DND-41 (cell line): ENCODE data around the gene BCL7C.

ENCODE experiments used
- EZH2 ChIP-seq: IDR thresholded peaks from 3 replicates; pipeline ENCODE4 v1.6.1; 2012; ENCODE audit warnings: borderline replicate concordance, low read depth, mild to moderate bottlenecking, moderate library complexity, low read length, inconsistent platforms; ENCODE audit not compliant: severe bottlenecking
- TF ChIP-seq, protein P1 (sequence below): IDR thresholded peaks from 2 replicates; pipeline ENCODE4 v1.5.1; 2012; ENCODE audit warnings: borderline replicate concordance, low read length, moderate library complexity, mild to moderate bottlenecking; ENCODE audit not compliant: poor library complexity, severe bottlenecking; ENCODE audit errors: extremely low read depth

DNA sequence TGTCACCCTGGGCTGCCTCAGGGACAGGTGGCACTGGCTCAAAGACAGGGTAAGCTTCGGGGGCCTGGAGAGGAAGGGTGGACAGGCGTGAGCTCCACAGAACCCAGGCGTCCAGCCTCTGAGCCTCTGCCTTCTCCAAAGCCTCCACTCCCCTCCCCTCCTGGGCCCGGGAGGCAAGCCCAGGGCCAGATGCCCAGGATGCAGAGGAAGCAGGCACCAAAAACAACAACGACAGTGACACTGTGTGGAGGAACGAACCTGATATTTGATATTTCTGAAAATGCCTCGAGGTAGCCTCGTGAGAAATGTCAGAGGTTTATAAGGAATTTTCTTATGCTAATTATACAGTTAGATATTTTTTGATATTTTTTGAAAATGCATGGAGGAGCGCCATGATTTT, 6.0 kb downstream of the BCL7C start:
- TF ChIP-seq EZH2: no peak
- TF ChIP-seq, protein P1, sequence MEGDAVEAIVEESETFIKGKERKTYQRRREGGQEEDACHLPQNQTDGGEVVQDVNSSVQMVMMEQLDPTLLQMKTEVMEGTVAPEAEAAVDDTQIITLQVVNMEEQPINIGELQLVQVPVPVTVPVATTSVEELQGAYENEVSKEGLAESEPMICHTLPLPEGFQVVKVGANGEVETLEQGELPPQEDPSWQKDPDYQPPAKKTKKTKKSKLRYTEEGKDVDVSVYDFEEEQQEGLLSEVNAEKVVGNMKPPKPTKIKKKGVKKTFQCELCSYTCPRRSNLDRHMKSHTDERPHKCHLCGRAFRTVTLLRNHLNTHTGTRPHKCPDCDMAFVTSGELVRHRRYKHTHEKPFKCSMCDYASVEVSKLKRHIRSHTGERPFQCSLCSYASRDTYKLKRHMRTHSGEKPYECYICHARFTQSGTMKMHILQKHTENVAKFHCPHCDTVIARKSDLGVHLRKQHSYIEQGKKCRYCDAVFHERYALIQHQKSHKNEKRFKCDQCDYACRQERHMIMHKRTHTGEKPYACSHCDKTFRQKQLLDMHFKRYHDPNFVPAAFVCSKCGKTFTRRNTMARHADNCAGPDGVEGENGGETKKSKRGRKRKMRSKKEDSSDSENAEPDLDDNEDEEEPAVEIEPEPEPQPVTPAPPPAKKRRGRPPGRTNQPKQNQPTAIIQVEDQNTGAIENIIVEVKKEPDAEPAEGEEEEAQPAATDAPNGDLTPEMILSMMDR: no peak
